Measurements from ENCODE around the gene NUP107. TPM values are rescaled to one million over a fixed set of nuclear protein-coding genes. Genes with fewer than 3 reads are reported as not detected.

The NUP107 gene
- total and polyA plus RNA-seq, 3 donors from 2014 or later: 40.3 to 76.1 (median 63.4) TPM

- H3K27me3 ChIP-seq: no peaks in the 10 kb centered on the region
- DNase-seq: no peak
- no peaks in the 10 kb centered on the region for H3K9me3 ChIP-seq
- H3K27ac ChIP-seq: no peak overlapping the region
- no peak overlapping the region for H3K4me3 ChIP-seq
- H3K36me3 ChIP-seq (ENCODE audit: low read depth, missing control alignments): no peaks in the 10 kb centered on the region
- H3K4me1 ChIP-seq: no peaks in the 10 kb centered on the region
- TF ChIP-seq, protein P1, sequence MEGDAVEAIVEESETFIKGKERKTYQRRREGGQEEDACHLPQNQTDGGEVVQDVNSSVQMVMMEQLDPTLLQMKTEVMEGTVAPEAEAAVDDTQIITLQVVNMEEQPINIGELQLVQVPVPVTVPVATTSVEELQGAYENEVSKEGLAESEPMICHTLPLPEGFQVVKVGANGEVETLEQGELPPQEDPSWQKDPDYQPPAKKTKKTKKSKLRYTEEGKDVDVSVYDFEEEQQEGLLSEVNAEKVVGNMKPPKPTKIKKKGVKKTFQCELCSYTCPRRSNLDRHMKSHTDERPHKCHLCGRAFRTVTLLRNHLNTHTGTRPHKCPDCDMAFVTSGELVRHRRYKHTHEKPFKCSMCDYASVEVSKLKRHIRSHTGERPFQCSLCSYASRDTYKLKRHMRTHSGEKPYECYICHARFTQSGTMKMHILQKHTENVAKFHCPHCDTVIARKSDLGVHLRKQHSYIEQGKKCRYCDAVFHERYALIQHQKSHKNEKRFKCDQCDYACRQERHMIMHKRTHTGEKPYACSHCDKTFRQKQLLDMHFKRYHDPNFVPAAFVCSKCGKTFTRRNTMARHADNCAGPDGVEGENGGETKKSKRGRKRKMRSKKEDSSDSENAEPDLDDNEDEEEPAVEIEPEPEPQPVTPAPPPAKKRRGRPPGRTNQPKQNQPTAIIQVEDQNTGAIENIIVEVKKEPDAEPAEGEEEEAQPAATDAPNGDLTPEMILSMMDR (IDR thresholded peaks at IDR 0.05): no peak
- TF ChIP-seq POLR2A (IDR thresholded peaks at IDR 0.05): no peak
- 93% methylated on average over 14 of the region's 14 CpGs for WGBS, 2 donors
- intact Hi-C loops (cut with DNase I; ENCODE audit: low total_unique reads): no loop called here
Measured at GRCh38 chr12:68789144-68789878, 102.5 kb downstream of the NUP107 start.

GRCh38 chr12:68790081-68790951 is 103.5 kb downstream of the NUP107 start:
- Histone ChIP-seq H3K27me3 (no peaks in the 10 kb centered on the region), H3K9me3 (no peaks in the 10 kb centered on the region), H3K36me3 (ENCODE audit: low read depth, missing control alignments) (no peaks in the 10 kb centered on the region), H3K4me1 (no peaks in the 10 kb centered on the region), H3K27ac (no peak overlapping the region), H3K4me3 (no peak overlapping the region)
- intact Hi-C loops (cut with DNase I; ENCODE audit: low total_unique reads): no loop called here
- no peak for TF ChIP-seq POLR2A (IDR thresholded peaks at IDR 0.05)
- TF ChIP-seq, protein P1 (IDR thresholded peaks at IDR 0.05): no peak
- WGBS, 2 donors: 92 to 96% methylated on average over 13 of the region's 13 CpGs
- no peak for DNase-seq

- Histone ChIP-seq H3K27ac (no peak overlapping the region), H3K4me3 (no peak overlapping the region), H3K36me3 (ENCODE audit: low read depth, missing control alignments) (no peaks in the 10 kb centered on the region), H3K27me3 (no peaks in the 10 kb centered on the region), H3K4me1 (no peaks in the 10 kb centered on the region), H3K9me3 (no peaks in the 10 kb centered on the region)
- TF ChIP-seq, protein P1 (IDR thresholded peaks at IDR 0.05): no peak
- no peak for TF ChIP-seq POLR2A (IDR thresholded peaks at IDR 0.05)
- intact Hi-C loops (cut with DNase I; ENCODE audit: low total_unique reads): no loop called here
- no peak for DNase-seq
- WGBS, 2 donors: 58 to 67% methylated on average over 3 of the region's 3 CpGs
Measured at GRCh38 chr12:68790952-68791234, 104.1 kb downstream of the NUP107 start.

- TF ChIP-seq, protein P1 (IDR thresholded peaks at IDR 0.05): no peak
- TF ChIP-seq POLR2A (IDR thresholded peaks at IDR 0.05): no peak
- Histone ChIP-seq H3K36me3 (ENCODE audit: low read depth, missing control alignments) (no peaks in the 10 kb centered on the region), H3K27me3 (no peaks in the 10 kb centered on the region), H3K4me3 (no peak overlapping the region), H3K9me3 (no peaks in the 10 kb centered on the region), H3K4me1 (no peaks in the 10 kb centered on the region), H3K27ac (no peak overlapping the region)
- DNase-seq: no peak
- intact Hi-C loops (cut with DNase I; ENCODE audit: low total_unique reads): no loop called here
- WGBS, 2 donors: 93 to 95% methylated on average over 2 of the region's 2 CpGs
Measured at GRCh38 chr12:68791897-68792481, 105.2 kb downstream of the NUP107 start.

All from testis (tissue), 3 donors.